WTC11 (cell line): ENCODE measurements around the gene CORO2B. TPM values are rescaled to one million over a fixed set of nuclear protein-coding genes. Genes with fewer than 3 reads are reported as not detected.

ENCODE experiments used
- ATAC-seq: fragments of 200-7000 bp; cut with Tn5 transposase; 2 replicates; pipeline ENCODE4 v1.10.0; 2021; ENCODE audit warnings: mild to moderate bottlenecking, moderate library complexity
- CTCF ChIA-PET: fragments of 300-600 bp; sonication (Branson Sonifier 250); formaldehyde crosslinking; loops from one replicate; lab custom pipeline; 2021; ENCODE audit warnings: antibody characterized with exemption; lab: Charles Lee
- POLR2A ChIA-PET: fragments of 350-600 bp; sonication (Branson Sonifier 250); formaldehyde crosslinking; loops from one replicate; lab custom pipeline; 2021; ENCODE audit warnings: antibody characterized with exemption; lab: Charles Lee
- DNase-seq: peaks from one replicate; pipeline ENCODE4 v3.0.0; 2021; ENCODE audit warnings: low spot score
- H3K27ac Mint-ChIP-seq: 2 replicates; pipeline ENCODE4 v1.8.0; 2021; ENCODE audit warnings: mixed read lengths
- H3K27me3 Mint-ChIP-seq: 2 replicates; pipeline ENCODE4 v1.8.0; 2021; ENCODE audit warnings: low read depth, mild to moderate bottlenecking, moderate library complexity, mixed read lengths
- H3K36me3 Mint-ChIP-seq: 2 replicates; pipeline ENCODE4 v1.8.0; 2021; ENCODE audit warnings: mixed read lengths
- H3K4me1 Mint-ChIP-seq: 2 replicates; pipeline ENCODE4 v1.8.0; 2022; ENCODE audit warnings: mixed read lengths
- H3K4me3 Mint-ChIP-seq: 2 replicates; pipeline ENCODE4 v1.8.0; 2021; ENCODE audit warnings: mild to moderate bottlenecking, moderate library complexity, mixed read lengths
- H3K9me3 Mint-ChIP-seq: 2 replicates; pipeline ENCODE4 v1.8.0; 2021; ENCODE audit warnings: mixed read lengths
- ATF1 ChIP-seq: sonication (generic); formaldehyde crosslinking; IDR thresholded peaks from 2 replicates; pipeline ENCODE4 v1.8.1; 2023; ENCODE audit warnings: mild to moderate bottlenecking, moderate library complexity, missing genetic modification reagents
- CBFB ChIP-seq: sonication (generic); formaldehyde crosslinking; IDR thresholded peaks from 2 replicates; pipeline ENCODE4 v1.8.1; 2022; ENCODE audit warnings: mild to moderate bottlenecking, low read depth, missing genetic modification reagents
- CREB1 ChIP-seq: sonication (generic); formaldehyde crosslinking; IDR thresholded peaks from 2 replicates; pipeline ENCODE4 v1.8.0; 2023; ENCODE audit warnings: mild to moderate bottlenecking, missing genetic modification reagents
- FOXJ3 ChIP-seq: sonication (generic); formaldehyde crosslinking; IDR thresholded peaks from 2 replicates; pipeline ENCODE4 v1.9.0; 2021; ENCODE audit warnings: missing genetic modification reagents, mild to moderate bottlenecking, borderline replicate concordance
- FOXK1 ChIP-seq: sonication (generic); formaldehyde crosslinking; IDR thresholded peaks from 2 replicates; pipeline ENCODE4 v1.8.0; 2022; ENCODE audit warnings: mild to moderate bottlenecking, moderate library complexity, missing genetic modification reagents
- FOXP1 ChIP-seq: sonication (generic); formaldehyde crosslinking; IDR thresholded peaks from 2 replicates; pipeline ENCODE4 v1.8.0; 2022; ENCODE audit warnings: missing genetic modification reagents, mild to moderate bottlenecking, moderate library complexity, borderline replicate concordance
- FOXP4 ChIP-seq: sonication (generic); formaldehyde crosslinking; IDR thresholded peaks from 2 replicates; pipeline ENCODE4 v1.8.0; 2022; ENCODE audit warnings: mild to moderate bottlenecking, missing genetic modification reagents
- HMGA2 ChIP-seq: fragments of 250-450 bp; sonication (Bioruptor Pico); IDR thresholded peaks from 2 replicates; pipeline ENCODE4 v1.4.0; 2021; ENCODE audit warnings: mild to moderate bottlenecking, moderate library complexity
- MLX ChIP-seq: sonication (generic); formaldehyde crosslinking; IDR thresholded peaks from 2 replicates; pipeline ENCODE4 v1.8.1; 2023; ENCODE audit warnings: mild to moderate bottlenecking, missing genetic modification reagents, moderate library complexity
- NFATC4 ChIP-seq: fragments of 250-450 bp; sonication (Bioruptor Pico); IDR thresholded peaks from 2 replicates; pipeline ENCODE4 v1.9.0; 2021; ENCODE audit warnings: mild to moderate bottlenecking
- NR1H2 ChIP-seq: sonication (generic); formaldehyde crosslinking; IDR thresholded peaks from 2 replicates; pipeline ENCODE4 v1.9.0; 2021; ENCODE audit warnings: mild to moderate bottlenecking, moderate library complexity, missing genetic modification reagents
- OVOL2 ChIP-seq: fragments of 250-450 bp; sonication (Bioruptor Pico); IDR thresholded peaks from 2 replicates; pipeline ENCODE4 v1.9.0; 2021; ENCODE audit warnings: mild to moderate bottlenecking, borderline replicate concordance
- PRRX2 ChIP-seq: fragments of 250-450 bp; sonication (Bioruptor Pico); IDR thresholded peaks from 2 replicates; pipeline ENCODE4 v1.8.0; 2021; ENCODE audit warnings: mild to moderate bottlenecking
- SMAD3 ChIP-seq: sonication (generic); formaldehyde crosslinking; IDR thresholded peaks from 2 replicates; pipeline ENCODE4 v1.8.0; 2022; ENCODE audit warnings: missing genetic modification reagents, mild to moderate bottlenecking, borderline replicate concordance
- TEAD1 ChIP-seq: sonication (generic); formaldehyde crosslinking; IDR thresholded peaks from 2 replicates; pipeline ENCODE4 v1.8.0; 2022; ENCODE audit warnings: mild to moderate bottlenecking, missing genetic modification reagents
- TP53 ChIP-seq: sonication (generic); formaldehyde crosslinking; IDR thresholded peaks from 2 replicates; pipeline ENCODE4 v1.8.1; 2023; ENCODE audit warnings: mild to moderate bottlenecking, missing genetic modification reagents
- ZBTB21 ChIP-seq: sonication (generic); formaldehyde crosslinking; IDR thresholded peaks from 2 replicates; pipeline ENCODE4 v1.8.1; 2023; ENCODE audit warnings: mild to moderate bottlenecking, missing genetic modification reagents, borderline replicate concordance
- total RNA-seq: library from RNA; stranded (reverse); gene quantifications from 3 replicates; pipeline ENCODE4 v1.2.3, GENCODE V29; 2021
- TF ChIP-seq, protein P1 (sequence below): sonication (generic); formaldehyde crosslinking; IDR thresholded peaks from 2 replicates; pipeline ENCODE4 v1.8.0; 2023; ENCODE audit warnings: missing genetic modification reagents
- TF ChIP-seq, protein P2 (sequence below): sonication (generic); formaldehyde crosslinking; IDR thresholded peaks from 2 replicates; pipeline ENCODE4 v1.8.1; 2023; ENCODE audit warnings: mild to moderate bottlenecking, missing genetic modification reagents

CORO2B gene
- total RNA-seq, 1 experiment from 2014 or later = 4.9 TPM

DNA sequence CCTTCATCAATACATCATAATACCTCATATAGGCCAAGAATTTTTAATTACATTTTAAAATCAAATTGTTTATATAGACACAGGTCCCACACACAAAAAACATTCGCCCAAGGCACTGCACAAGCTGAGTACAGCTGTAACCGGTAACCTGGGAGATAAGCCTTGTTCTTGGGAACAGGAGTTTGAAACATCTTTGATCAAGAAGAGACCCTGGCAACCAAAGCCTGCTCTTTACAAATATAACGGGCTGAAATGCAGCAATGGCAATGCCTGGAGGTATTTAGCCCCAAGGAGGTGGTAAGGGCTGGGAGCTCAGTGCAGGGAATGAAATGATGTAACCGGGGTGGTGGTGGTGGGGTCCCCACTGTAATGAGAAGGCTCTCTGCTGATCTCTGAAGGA, 7.2 kb upstream of the CORO2B start:
- H3K27ac Mint-ChIP-seq = no peak overlapping the region
- CTCF ChIA-PET = interaction anchor here (0.9 to 6.0 kb wide), 11 partner anchors 11 to 353 kb away, joined by 3 to 46 read pairs (median 4); no protein-coding TSS in a partner anchor
- peaks cover 16% of the 10 kb centered on the region for H3K27me3 Mint-ChIP-seq
- H3K9me3 Mint-ChIP-seq = no peaks in the 10 kb centered on the region; the same call in 1 of the 2 replicates
- H3K36me3 Mint-ChIP-seq = no peaks in the 10 kb centered on the region; the same call in 1 of the 2 replicates
- H3K4me1 Mint-ChIP-seq = peaks cover 66% of the 10 kb centered on the region
- ATAC-seq (no peak), DNase-seq (no peak)
- H3K4me3 Mint-ChIP-seq = no peak overlapping the region
- TF ChIP-seq NR1H2 (CRISPR knock-in tag) (no peak), FOXK1 (CRISPR knock-in tag) (no peak), OVOL2 (CRISPR knock-in tag) (no peak), HMGA2 (no peak), TP53 (CRISPR knock-in tag) (no peak), TEAD1 (CRISPR knock-in tag) (no peak), MLX (CRISPR knock-in tag) (no peak), ZBTB21 (CRISPR knock-in tag) (no peak), NFATC4 (no peak), FOXP1 (CRISPR knock-in tag) (no peak)
- TF ChIP-seq, all 79 proteins: peak for 0
- POLR2A ChIA-PET = no interaction called here

- TF ChIP-seq ATF1 (CRISPR knock-in tag) (no peak), TP53 (CRISPR knock-in tag) (no peak), CREB1 (CRISPR knock-in tag) (no peak)
- TF ChIP-seq, protein P1, sequence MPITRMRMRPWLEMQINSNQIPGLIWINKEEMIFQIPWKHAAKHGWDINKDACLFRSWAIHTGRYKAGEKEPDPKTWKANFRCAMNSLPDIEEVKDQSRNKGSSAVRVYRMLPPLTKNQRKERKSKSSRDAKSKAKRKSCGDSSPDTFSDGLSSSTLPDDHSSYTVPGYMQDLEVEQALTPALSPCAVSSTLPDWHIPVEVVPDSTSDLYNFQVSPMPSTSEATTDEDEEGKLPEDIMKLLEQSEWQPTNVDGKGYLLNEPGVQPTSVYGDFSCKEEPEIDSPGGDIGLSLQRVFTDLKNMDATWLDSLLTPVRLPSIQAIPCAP (CRISPR knock-in tag) = no peak
- TF ChIP-seq, protein P2, sequence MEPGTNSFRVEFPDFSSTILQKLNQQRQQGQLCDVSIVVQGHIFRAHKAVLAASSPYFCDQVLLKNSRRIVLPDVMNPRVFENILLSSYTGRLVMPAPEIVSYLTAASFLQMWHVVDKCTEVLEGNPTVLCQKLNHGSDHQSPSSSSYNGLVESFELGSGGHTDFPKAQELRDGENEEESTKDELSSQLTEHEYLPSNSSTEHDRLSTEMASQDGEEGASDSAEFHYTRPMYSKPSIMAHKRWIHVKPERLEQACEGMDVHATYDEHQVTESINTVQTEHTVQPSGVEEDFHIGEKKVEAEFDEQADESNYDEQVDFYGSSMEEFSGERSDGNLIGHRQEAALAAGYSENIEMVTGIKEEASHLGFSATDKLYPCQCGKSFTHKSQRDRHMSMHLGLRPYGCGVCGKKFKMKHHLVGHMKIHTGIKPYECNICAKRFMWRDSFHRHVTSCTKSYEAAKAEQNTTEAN (CRISPR knock-in tag) = no peak
- TF ChIP-seq, all 79 proteins: peak for 0
- no peak overlapping the region for H3K4me3 Mint-ChIP-seq
- DNase-seq = no peak
- ATAC-seq = no peak
- H3K36me3 Mint-ChIP-seq = no peaks in the 10 kb centered on the region; the same call in 1 of the 2 replicates
- peaks cover 24% of the 10 kb centered on the region for H3K27me3 Mint-ChIP-seq
- H3K27ac Mint-ChIP-seq = no peak overlapping the region
- H3K4me1 Mint-ChIP-seq = peaks cover 67% of the 10 kb centered on the region
- ChIA-PET CTCF (interaction anchor here (1.0 to 6.0 kb wide), 9 partner anchors 12 to 353 kb away, joined by 3 to 46 read pairs (median 4); no protein-coding TSS in a partner anchor), POLR2A (no interaction called here)
- H3K9me3 Mint-ChIP-seq = no peaks in the 10 kb centered on the region; the same call in 1 of the 2 replicates
Observed at GRCh38 chr15:68572309-68572708, 6.5 kb upstream of the CORO2B start.

- H3K27me3 Mint-ChIP-seq = peaks cover 30% of the 10 kb centered on the region
- H3K9me3 Mint-ChIP-seq = no peaks in the 10 kb centered on the region; the same call in 1 of the 2 replicates
- no peak overlapping the region for H3K4me3 Mint-ChIP-seq
- ChIA-PET POLR2A (no interaction called here), CTCF (interaction anchor here (1.0 to 6.0 kb wide), 10 partner anchors 13 to 303 kb away, joined by 3 to 46 read pairs (median 4); no protein-coding TSS in a partner anchor)
- no peak for ATAC-seq
- H3K36me3 Mint-ChIP-seq = no peaks in the 10 kb centered on the region; the same call in 1 of the 2 replicates
- TF ChIP-seq FOXJ3 (CRISPR knock-in tag) = no peak
- TF ChIP-seq ATF1 (CRISPR knock-in tag) = no peak
- no peak for TF ChIP-seq FOXP4 (CRISPR knock-in tag)
- no peak for TF ChIP-seq FOXK1 (CRISPR knock-in tag)
- TF ChIP-seq CBFB = no peak
- no peak for TF ChIP-seq SMAD3
- TF ChIP-seq PRRX2 (CRISPR knock-in tag) = no peak
- TF ChIP-seq, protein P2 (CRISPR knock-in tag) = no peak
- no peak overlapping the region for H3K27ac Mint-ChIP-seq
- DNase-seq = no peak
- H3K4me1 Mint-ChIP-seq = peaks cover 70% of the 10 kb centered on the region
Observed at GRCh38 chr15:68572921-68573320, 5.9 kb upstream of the CORO2B start.
